Neural progenitor cell (in vitro differentiated cells): ENCODE results near the gene OSTC.

Experiments
- EZH2 ChIP-seq: fragments of 200-600 bp; sonication (generic); IDR thresholded peaks from 2 replicates; pipeline ENCODE4 v1.6.1; 2017; ENCODE audit warnings: antibody characterized with exemption, mild to moderate bottlenecking, moderate library complexity
- EZH2phosphoT487 ChIP-seq: fragments of 200-600 bp; sonication (generic); IDR thresholded peaks from 2 replicates; pipeline ENCODE4 v1.6.1; 2017; ENCODE audit warnings: antibody characterized with exemption
- TF ChIP-seq, protein P1 (sequence below): fragments of 200-600 bp; sonication (generic); IDR thresholded peaks from 2 replicates; pipeline ENCODE4 v1.5.1; 2017; ENCODE audit warnings: antibody characterized with exemption, mild to moderate bottlenecking

DNA sequence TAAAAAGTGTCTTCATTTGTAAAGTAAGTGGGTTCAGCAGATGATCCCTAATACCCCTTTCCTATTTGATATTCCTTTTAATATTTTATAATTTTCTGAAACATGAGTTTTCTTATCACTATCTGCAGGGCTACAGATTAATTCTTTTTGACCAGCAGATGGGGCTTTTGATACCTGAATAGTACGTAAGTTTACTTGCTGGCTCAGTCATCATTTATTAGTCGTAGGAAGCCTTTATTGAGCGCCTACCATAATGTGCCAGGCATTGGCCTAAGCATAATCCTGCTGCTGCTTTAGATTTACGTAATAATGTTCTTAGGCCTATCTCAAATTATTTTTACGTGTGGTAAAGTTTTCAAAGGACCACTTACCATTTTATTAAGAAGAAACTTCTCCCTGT is 33.1 kb downstream of the OSTC start:
- TF ChIP-seq, protein P1, sequence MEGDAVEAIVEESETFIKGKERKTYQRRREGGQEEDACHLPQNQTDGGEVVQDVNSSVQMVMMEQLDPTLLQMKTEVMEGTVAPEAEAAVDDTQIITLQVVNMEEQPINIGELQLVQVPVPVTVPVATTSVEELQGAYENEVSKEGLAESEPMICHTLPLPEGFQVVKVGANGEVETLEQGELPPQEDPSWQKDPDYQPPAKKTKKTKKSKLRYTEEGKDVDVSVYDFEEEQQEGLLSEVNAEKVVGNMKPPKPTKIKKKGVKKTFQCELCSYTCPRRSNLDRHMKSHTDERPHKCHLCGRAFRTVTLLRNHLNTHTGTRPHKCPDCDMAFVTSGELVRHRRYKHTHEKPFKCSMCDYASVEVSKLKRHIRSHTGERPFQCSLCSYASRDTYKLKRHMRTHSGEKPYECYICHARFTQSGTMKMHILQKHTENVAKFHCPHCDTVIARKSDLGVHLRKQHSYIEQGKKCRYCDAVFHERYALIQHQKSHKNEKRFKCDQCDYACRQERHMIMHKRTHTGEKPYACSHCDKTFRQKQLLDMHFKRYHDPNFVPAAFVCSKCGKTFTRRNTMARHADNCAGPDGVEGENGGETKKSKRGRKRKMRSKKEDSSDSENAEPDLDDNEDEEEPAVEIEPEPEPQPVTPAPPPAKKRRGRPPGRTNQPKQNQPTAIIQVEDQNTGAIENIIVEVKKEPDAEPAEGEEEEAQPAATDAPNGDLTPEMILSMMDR: peak; percentile 53
- TF ChIP-seq EZH2 (no peak), EZH2phosphoT487 (no peak)
